ENCODE measurements around the gene PTPN18. TPM values are rescaled to one million over a fixed set of nuclear protein-coding genes. Genes with fewer than 3 reads are reported as not detected.
A peak's percentile ranks its signal among the peaks of the same experiment; 100 is the strongest.

The PTPN18 gene
- total and polyA plus RNA-seq, 3 donors from 2014 or later = 23.3 to 33.0 (median 23.4) TPM

- intact Hi-C loops (cut with DNase I; ENCODE audit: low total_unique reads) = no loop called here
- Histone ChIP-seq H3K27me3 (no peaks in the 10 kb centered on the region), H3K4me3 (peak overlapping the region; percentile 83 to 90), H3K4me1 (peaks cover 7% of the 10 kb centered on the region), H3K27ac (peak overlapping the region; percentile 27 to 83), H3K9me3 (no peaks in the 10 kb centered on the region), H3K36me3 (ENCODE audit: low read depth, missing control alignments) (no peaks in the 10 kb centered on the region)
- peak; percentile 44 for DNase-seq
- TF ChIP-seq POLR2A (IDR thresholded peaks at IDR 0.05) = no peak
- TF ChIP-seq CTCF (IDR thresholded peaks at IDR 0.05) = no peak
- 15 to 41% methylated on average over 18 of the region's 18 CpGs for WGBS, 2 donors
Observed at GRCh38 chr2:130371723-130372054, 15.8 kb downstream of the PTPN18 start.

- DNase-seq = peak; percentile 90
- Histone ChIP-seq H3K36me3 (ENCODE audit: low read depth, missing control alignments) (no peaks in the 10 kb centered on the region), H3K27ac (peak overlapping the region; percentile 27 to 83), H3K4me3 (peak overlapping the region; percentile 83 to 90), H3K27me3 (no peaks in the 10 kb centered on the region), H3K9me3 (no peaks in the 10 kb centered on the region), H3K4me1 (peaks cover 7% of the 10 kb centered on the region)
- 1% methylated on average over 14 to 76 of the region's 81 CpGs for WGBS, 2 donors
- peak; percentile 84 to 92 (median 88) for TF ChIP-seq CTCF (IDR thresholded peaks at IDR 0.05)
- TF ChIP-seq POLR2A (IDR thresholded peaks at IDR 0.05) = no peak
- intact Hi-C loops (cut with DNase I; ENCODE audit: low total_unique reads) = no loop called here
Observed at GRCh38 chr2:130372055-130372832, 16.4 kb downstream of the PTPN18 start.

- no peak for DNase-seq
- H3K4me1 ChIP-seq = peaks cover 7% of the 10 kb centered on the region
- no peaks in the 10 kb centered on the region for H3K9me3 ChIP-seq
- no peaks in the 10 kb centered on the region for H3K36me3 ChIP-seq (ENCODE audit: low read depth, missing control alignments)
- H3K27me3 ChIP-seq = no peaks in the 10 kb centered on the region
- WGBS, 2 donors = 47 to 55% methylated on average over 8 to 24 of the region's 24 CpGs
- intact Hi-C loops (cut with DNase I; ENCODE audit: low total_unique reads) = no loop called here
- no peak for TF ChIP-seq POLR2A (IDR thresholded peaks at IDR 0.05)
- no peak for TF ChIP-seq CTCF (IDR thresholded peaks at IDR 0.05)
- H3K27ac ChIP-seq = peak overlapping the region; percentile 27 to 83
- peak overlapping the region; percentile 83 to 90 for H3K4me3 ChIP-seq
Observed at GRCh38 chr2:130372833-130373807, 17.3 kb downstream of the PTPN18 start.

GRCh38 chr2:130373808-130374365 lies 18.0 kb downstream of the PTPN18 start:
- WGBS, 2 donors = 92 to 94% methylated on average over 2 to 3 of the region's 3 CpGs
- intact Hi-C loops (cut with DNase I; ENCODE audit: low total_unique reads) = no loop called here
- TF ChIP-seq CTCF (IDR thresholded peaks at IDR 0.05) = no peak
- no peak for TF ChIP-seq POLR2A (IDR thresholded peaks at IDR 0.05)
- Histone ChIP-seq H3K4me3 (no peak overlapping the region), H3K4me1 (peaks cover 7% of the 10 kb centered on the region), H3K36me3 (ENCODE audit: low read depth, missing control alignments) (no peaks in the 10 kb centered on the region), H3K27me3 (no peaks in the 10 kb centered on the region), H3K27ac (no peak overlapping the region), H3K9me3 (no peaks in the 10 kb centered on the region)
- no peak for DNase-seq
